SK-N-SH (cell line): Measurements from ENCODE around the gene CACUL1.

Source experiments
- CTCF ChIP-seq: fragments of 200-600 bp; sonication (generic); IDR thresholded peaks from 2 replicates; pipeline ENCODE4 v1.6.1; 2017; ENCODE audit warnings: antibody characterized with exemption, mild to moderate bottlenecking, moderate library complexity
- EP300 ChIP-seq, 2 experiments: IDR thresholded peaks; 2 replicates each; pipeline versions ENCODE4 v1.4.0 to v1.6.1; 2012; ENCODE audit warnings: borderline replicate concordance in 1 of 2, low read depth in 1 of 2, low read length in 1 of 2
- FOSL2 ChIP-seq: IDR thresholded peaks from 2 replicates; pipeline ENCODE4 v1.4.0; 2012; ENCODE audit warnings: low read depth, mild to moderate bottlenecking, moderate library complexity, borderline replicate concordance
- MAX ChIP-seq: IDR thresholded peaks from 2 replicates; pipeline ENCODE4 v1.4.0; 2012; ENCODE audit warnings: low read depth
- PBX3 ChIP-seq: IDR thresholded peaks from 2 replicates; pipeline ENCODE4; 2012
- POLR2AphosphoS5 ChIP-seq: IDR thresholded peaks from 2 replicates; pipeline ENCODE4 v1.6.1; 2012; ENCODE audit warnings: low read depth, low read length
- RAD21 ChIP-seq: IDR thresholded peaks from 2 replicates; pipeline ENCODE4 v1.6.1; 2012; ENCODE audit warnings: mild to moderate bottlenecking, low read length
- REST ChIP-seq: IDR thresholded peaks from 2 replicates; pipeline ENCODE4 v1.6.1; 2012; ENCODE audit warnings: mild to moderate bottlenecking, low read depth, low read length, moderate library complexity
- SMC3 ChIP-seq: IDR thresholded peaks from 2 replicates; pipeline ENCODE4 v1.6.1; 2012; ENCODE audit warnings: low read depth, low read length, improper control_type of control experiment
- ZBTB33 ChIP-seq: IDR thresholded peaks from 2 replicates; pipeline ENCODE4 v1.4.0; 2012; ENCODE audit warnings: low read depth, borderline replicate concordance

GRCh38 chr10:118754556-118755423 lies at the start of gene CACUL1:
- TF ChIP-seq CTCF, result no peak
- no peak; the same call in 1 of the 2 replicates for TF ChIP-seq SMC3
- TF ChIP-seq POLR2AphosphoS5, result peak; percentile 73
- 0 out of 4 replicates have a peak, but pooled peaks of 1 of the 2 experiments have one; percentile 2 for TF ChIP-seq EP300 (IDR thresholded peaks at IDR 0.05; ENCODE audit: borderline replicate concordance in 1 of 2, low read depth in 1 of 2, low read length in 1 of 2)
- no peak for TF ChIP-seq PBX3
- TF ChIP-seq ZBTB33, result peak; percentile 51; the same call in 1 of the 2 replicates
- TF ChIP-seq REST, result no peak
- peak; percentile 76 for TF ChIP-seq MAX
- TF ChIP-seq RAD21, result no peak
- peak; percentile 76 for TF ChIP-seq FOSL2
